HK-2 (cell line): ENCODE data around the gene RABEP2.
"Not testable (repeated sequence)": the region's sequence is repeated elsewhere in the genome, so short reads cannot be mapped to it uniquely, and the experiment has no call there.

ENCODE experiments used
- DNase-seq: peaks from one replicate; pipeline ENCODE4 v3.0.0-alpha.2; 2018; ENCODE audit not compliant: unreplicated experiment

The RABEP2 gene

GRCh38 chr16:28879261-28879840 lies 45.7 kb downstream of the RABEP2 start:
- no peak for DNase-seq

GRCh38 chr16:28878083-28878926 lies 46.7 kb downstream of the RABEP2 start, which contains the start of gene ATP2A1:
TSS of gene ATP2A1 (plus strand) at chr16:28878488. CDS start at chr16:28878672, 184 bp downstream.
- no peak for DNase-seq

- DNase-seq, result no peak
Measured at GRCh38 chr16:28877655-28878000, 47.4 kb downstream of the RABEP2 start.

- DNase-seq, result no peak
Measured at GRCh38 chr16:28876973-28877654, 47.9 kb downstream of the RABEP2 start.

- no peak for DNase-seq
Measured at GRCh38 chr16:28876019-28876659, 48.9 kb downstream of the RABEP2 start.

- no peak for DNase-seq
Measured at GRCh38 chr16:28875134-28876018, 49.7 kb downstream of the RABEP2 start.

- no peak for DNase-seq
Measured at GRCh38 chr16:28874406-28874805, 50.6 kb downstream of the RABEP2 start.

- DNase-seq, result no peak
Measured at GRCh38 chr16:28873543-28874201, 51.4 kb downstream of the RABEP2 start.

- no peak for DNase-seq
Measured at GRCh38 chr16:28872952-28873351, 52.1 kb downstream of the RABEP2 start.

- DNase-seq, result no peak
Measured at GRCh38 chr16:28869201-28869600, 55.8 kb downstream of the RABEP2 start.

- DNase-seq, result not testable (repeated sequence)
Measured at GRCh38 chr16:28867646-28868045, 57.4 kb downstream of the RABEP2 start.

GRCh38 chr16:28867241-28867640 lies 57.8 kb downstream of the RABEP2 start:
- no peak for DNase-seq

GRCh38 chr16:28866454-28866804 lies 58.6 kb downstream of the RABEP2 start:
- no peak for DNase-seq

GRCh38 chr16:28865722-28866453 lies 59.1 kb downstream of the RABEP2 start:
- DNase-seq, result no peak

- no peak for DNase-seq
Measured at GRCh38 chr16:28865001-28865688, 59.9 kb downstream of the RABEP2 start.

GRCh38 chr16:28863929-28864793 lies 60.9 kb downstream of the RABEP2 start:
- DNase-seq, result no peak

- DNase-seq, result no peak
Measured at GRCh38 chr16:28859326-28859725, 65.7 kb downstream of the RABEP2 start.

GRCh38 chr16:28858421-28858820 lies 66.6 kb downstream of the RABEP2 start:
- no peak for DNase-seq
